B cell (primary cell): Measurements from ENCODE around the gene ATR. TPM values are rescaled to one million over a fixed set of nuclear protein-coding genes. Genes with fewer than 3 reads are reported as not detected.

Experiments
- ATAC-seq: fragments of 200-7000 bp; cut with Tn5 transposase; one replicate; pipeline ENCODE4 v1.10.0; 2021; ENCODE audit warnings: low read depth, mild to moderate bottlenecking, moderate number of reproducible peaks, moderate library complexity
- CTCF ChIA-PET: fragments of 350-600 bp; sonication (Branson Sonifier 250); formaldehyde crosslinking; loops from one replicate; lab custom pipeline; 2021; ENCODE audit warnings: antibody characterized with exemption, inconsistent platforms; lab: Charles Lee
- POLR2A ChIA-PET: fragments of 350-600 bp; sonication (Branson Sonifier 250); formaldehyde crosslinking; loops from one replicate; lab custom pipeline; 2021; ENCODE audit warnings: antibody characterized with exemption; lab: Charles Lee
- DNase-seq: peaks from one replicate; pipeline ENCODE4 v3.0.0; 2013
- H2AFZ ChIP-seq: 2 replicates; pipeline ENCODE4 v1.6.1; 2012; ENCODE audit warnings: mild to moderate bottlenecking, low read depth, low read length; ENCODE audit not compliant: insufficient read depth, poor library complexity, severe bottlenecking
- H3K27ac ChIP-seq, 2 donors: 1 replicate in 1 of 2; 2 replicates in 1 of 2; pipeline ENCODE4 v1.5.1; 2012 to 2013; ENCODE audit warnings: low read length in 2 of 2, mild to moderate bottlenecking in 2 of 2, moderate library complexity in 1 of 2
- H3K27me3 ChIP-seq, 4 experiments: fragments of 200-600 bp in 1 of 4; sonication (generic) in 1 of 4; replicated peaks in 1 of 4; 1 replicate in 2 of 4; 2 replicates in 2 of 4; pipeline versions ENCODE4 v1.6.1 to v1.7.0; 2013 to 2016; ENCODE audit warnings: low read length in 3 of 4, mild to moderate bottlenecking in 2 of 4, mixed read lengths in 1 of 4, moderate library complexity in 1 of 4; ENCODE audit not compliant: insufficient read depth in 4 of 4, control insufficient read depth in 3 of 4; ENCODE audit errors: control extremely low read depth in 1 of 4
- H3K36me3 ChIP-seq, 2 experiments: replicated peaks in 1 of 2; 1 replicate in 1 of 2; 2 replicates in 1 of 2; pipeline versions ENCODE4 v1.6.1 to v1.7.1; 2013; ENCODE audit warnings: low read length in 1 of 2; ENCODE audit not compliant: insufficient read depth in 2 of 2, control insufficient read depth in 1 of 2; ENCODE audit errors: control extremely low read depth in 1 of 2, extremely low read depth in 1 of 2
- H3K4me1 ChIP-seq, 2 donors: fragments of 200-600 bp in 1 of 2; sonication (generic) in 1 of 2; 1 replicate in 1 of 2; 2 replicates in 1 of 2; pipeline versions ENCODE4 v1.5.1 to v1.6.1; 2013 to 2017; ENCODE audit warnings: low read length in 2 of 2; ENCODE audit not compliant: control insufficient read depth in 2 of 2, insufficient read depth in 2 of 2
- H3K4me2 ChIP-seq: replicated peaks from 2 replicates; pipeline ENCODE3; 2012; ENCODE audit warnings: mild to moderate bottlenecking, low read depth, low read length; ENCODE audit not compliant: poor library complexity, severe bottlenecking
- H3K4me3 ChIP-seq, 5 experiments: fragments of 200-600 bp in 1 of 5; sonication (generic) in 1 of 5; 1 replicate in 3 of 5; 2 replicates in 2 of 5; pipeline versions ENCODE4 v1.5.1 to v1.7.0; 2011 to 2016; ENCODE audit warnings: low read length in 4 of 5, mild to moderate bottlenecking in 4 of 5, low read depth in 2 of 5, control low read depth in 1 of 5, moderate library complexity in 1 of 5; ENCODE audit not compliant: insufficient read depth in 1 of 5; ENCODE audit errors: control extremely low read depth in 1 of 5, extremely low read depth in 1 of 5
- H3K79me2 ChIP-seq: fragments of 200-600 bp; sonication (generic); one replicate; pipeline ENCODE4 v1.6.0; 2016; ENCODE audit warnings: low read length; ENCODE audit not compliant: control insufficient read depth, insufficient read depth
- H3K9ac ChIP-seq: fragments of 200-600 bp; sonication (generic); 2 replicates; pipeline ENCODE4 v1.6.1; 2017; ENCODE audit warnings: mild to moderate bottlenecking, low read length, moderate library complexity
- H3K9me3 ChIP-seq, 3 donors: one replicate each; pipeline versions ENCODE4 v1.6.1 to v1.7.1; 2013; ENCODE audit warnings: low read length in 2 of 3; ENCODE audit not compliant: control insufficient read depth in 2 of 3, insufficient read depth in 1 of 3; ENCODE audit errors: control extremely low read depth in 1 of 3
- H4K20me1 ChIP-seq: 2 replicates; pipeline ENCODE4 v1.6.0; 2012; ENCODE audit warnings: mild to moderate bottlenecking, low read length; ENCODE audit not compliant: insufficient read depth, control insufficient read depth, poor library complexity, severe bottlenecking
- H3K27ac Mint-ChIP-seq: one replicate; pipeline ENCODE4 v1.8.0; 2021; ENCODE audit warnings: mixed read lengths
- H3K27me3 Mint-ChIP-seq: one replicate; pipeline ENCODE4 v1.8.0; 2021; ENCODE audit warnings: mixed read lengths
- H3K4me1 Mint-ChIP-seq: one replicate; pipeline ENCODE4 v1.8.0; 2021; ENCODE audit warnings: mixed read lengths
- H3K4me3 Mint-ChIP-seq: one replicate; pipeline ENCODE4 v1.8.0; 2021; ENCODE audit warnings: mixed read lengths
- H3K9me3 Mint-ChIP-seq: one replicate; pipeline ENCODE4 v1.8.0; 2022; ENCODE audit warnings: mixed read lengths; ENCODE audit not compliant: insufficient read depth
- CTCF ChIP-seq: fragments of 200-600 bp; IDR thresholded peaks from one replicate; pipeline ENCODE4 v1.8.0; 2022; ENCODE audit warnings: antibody characterized with exemption, mild to moderate bottlenecking
- EZH2 ChIP-seq: IDR thresholded peaks from 2 replicates; pipeline ENCODE4 v1.6.1; 2012; ENCODE audit warnings: borderline replicate concordance, low read depth, mild to moderate bottlenecking, moderate library complexity, low read length; ENCODE audit not compliant: insufficient read depth, poor library complexity, severe bottlenecking
- WGBS: methylation state at CpG from one replicate; pipeline ENCODE4 v1.1.5; 2013; ENCODE audit warnings: missing lambda C conversion rate; ENCODE audit not compliant: insufficient coverage; 5-methylcytosine and 5-hydroxymethylcytosine counted together
- intact Hi-C: fragments of 100-400 bp; cut with micrococcal nuclease; formaldehyde crosslinking; loops from one replicate; pipeline ENCODE4 v1.10.0; 2022
- polyA plus RNA-seq: library from polyadenylated mRNA; depleted of rRNA; stranded (reverse); fragments of >200 nt; gene quantifications from 2 replicates; pipeline ENCODE4 v1.2.3, GENCODE V29; 2012
- total RNA-seq, 2 donors: library from RNA; stranded (reverse); fragments of 120-200 nt in 1 of 2; gene quantifications; 1 replicate in 1 of 2; 2 replicates in 1 of 2; pipeline versions ENCODE4 v1.2.3 to v1.2.4, GENCODE V29; 2013 to 2022

ATR gene
- total and polyA plus RNA-seq, 2 donors (not counting 1 experiment from before 2014, with no cell fraction given) = 17.1 to 46.7 TPM

GRCh38 chr3:142595581-142595950, 17.0 kb upstream of the ATR start:
- H3K27ac Mint-ChIP-seq = no peak overlapping the region
- Histone ChIP-seq H3K27me3 (peaks cover 0 to 7% (median 2%) of the 10 kb centered on the region in 4 experiments), H3K79me2 (no peaks in the 10 kb centered on the region), H3K4me3 (peak overlapping the region; percentile 68 to 77 (median 72)), H3K9ac (peak overlapping the region; percentile 76), H3K4me2 (peak overlapping the region; percentile 79), H3K36me3 (no peaks in the 10 kb centered on the region), H3K4me1 (peaks cover 10 to 15% of the 10 kb centered on the region in 2 donors), H2AFZ (peak overlapping the region; percentile 84), H3K9me3 (no peaks in the 10 kb centered on the region), H4K20me1 (no peaks in the 10 kb centered on the region), H3K27ac (no peak overlapping the region)
- ATAC-seq = no peak
- H3K4me3 Mint-ChIP-seq = peak overlapping the region; percentile 99
- DNase-seq = no peak
- POLR2A ChIA-PET = interaction anchor here (1.0 kb wide), 1 partner anchor 17 kb away, joined by 6 read pairs; the partner anchor contains the start of gene ATR
- H3K27me3 Mint-ChIP-seq = peaks cover 12% of the 10 kb centered on the region
- CTCF ChIA-PET = interaction anchor here (1.0 kb wide), 1 partner anchor 17 kb away, joined by 3 read pairs; the partner anchor contains the start of gene ATR
- H3K9me3 Mint-ChIP-seq = no peaks in the 10 kb centered on the region
- 27% methylated on average over 4 of the region's 7 CpGs for WGBS
- intact Hi-C loops = loop anchor here (5.0 kb wide), 4 partner anchors 127 to 1377 kb away; partner anchors contain the start of genes DIPK2A, TRPC1, U2SURP and XRN1
- H3K4me1 Mint-ChIP-seq = peaks cover 19% of the 10 kb centered on the region
- TF ChIP-seq EZH2 (no peak), CTCF (no peak)

GRCh38 chr3:142595141-142595540, 16.6 kb upstream of the ATR start:
- POLR2A ChIA-PET = no interaction called here
- H3K27me3 Mint-ChIP-seq = peaks cover 16% of the 10 kb centered on the region

More at GRCh38 chr3:142595141-142595540, 16.6 kb upstream of the ATR start:
- Histone ChIP-seq H3K79me2 (no peaks in the 10 kb centered on the region), H3K4me1 (peaks cover 10 to 15% of the 10 kb centered on the region in 2 donors), H3K27me3 (peaks cover 0 to 7% (median 2%) of the 10 kb centered on the region in 4 experiments), H3K9ac (peak overlapping the region; percentile 76), H3K27ac (no peak overlapping the region), H3K4me2 (peak overlapping the region; percentile 79), H3K4me3 (no peak overlapping the region), H2AFZ (no peak overlapping the region), H3K9me3 (no peaks in the 10 kb centered on the region), H4K20me1 (no peaks in the 10 kb centered on the region), H3K36me3 (no peaks in the 10 kb centered on the region)
- DNase-seq (no peak), ATAC-seq (no peak)
- WGBS = no CpG with 5 or more reads among the region's 1 CpG
- intact Hi-C loops = loop anchor here (5.0 kb wide), 4 partner anchors 127 to 1377 kb away; partner anchors contain the start of genes DIPK2A, TRPC1, U2SURP and XRN1
- Mint-ChIP-seq H3K4me1 (peaks cover 19% of the 10 kb centered on the region), H3K4me3 (peak overlapping the region; percentile 99), H3K9me3 (no peaks in the 10 kb centered on the region), H3K27ac (no peak overlapping the region)
- CTCF ChIA-PET = interaction anchor here (1.0 kb wide), 1 partner anchor 17 kb away, joined by 3 read pairs; the partner anchor contains the start of gene ATR
- no peak for TF ChIP-seq EZH2
- no peak for TF ChIP-seq CTCF
